Transverse colon (tissue), 4 donors: ENCODE measurements around the gene BDKRB2. TPM values are rescaled to one million over a fixed set of nuclear protein-coding genes. Genes with fewer than 3 reads are reported as not detected.
A peak's percentile ranks its signal among the peaks of the same experiment; 100 is the strongest.

ENCODE experiments used
- DNase-seq: peaks from one replicate; pipeline ENCODE4 v3.0.0-alpha.2; 2019
- H3K27ac ChIP-seq, 4 donors: fragments of 200-600 bp; sonication (generic); 2 replicates each; pipeline ENCODE4 v1.5.1; 2016 to 2018; ENCODE audit warnings: inconsistent platforms in 4 of 4
- H3K27me3 ChIP-seq: fragments of 200-600 bp; sonication (generic); 2 replicates; pipeline ENCODE4 v1.5.1; 2017; ENCODE audit warnings: inconsistent platforms
- H3K36me3 ChIP-seq, 4 donors: fragments of 200-600 bp; sonication (generic); 2 replicates each; pipeline ENCODE4 v1.5.1; 2017 to 2019; ENCODE audit warnings: inconsistent platforms in 4 of 4
- H3K4me1 ChIP-seq, 4 donors: fragments of 200-600 bp; sonication (generic); 2 replicates each; pipeline ENCODE4 v1.5.1; 2017 to 2020; ENCODE audit warnings: inconsistent platforms in 4 of 4
- H3K4me3 ChIP-seq, 4 donors: fragments of 200-600 bp; sonication (generic); 1 replicate in 1 of 4; 2 replicates in 3 of 4; pipeline versions ENCODE4 v1.5.1 to v1.6.1; 2017 to 2019; ENCODE audit warnings: inconsistent platforms in 4 of 4
- H3K9me3 ChIP-seq, 2 donors: fragments of 200-600 bp; sonication (generic); 2 replicates each; pipeline ENCODE4 v1.5.1; 2017 to 2019; ENCODE audit warnings: inconsistent platforms in 2 of 2
- EP300 ChIP-seq: sonication (generic); formaldehyde crosslinking; IDR thresholded peaks from one replicate; pipeline ENCODE4 v1.6.1; 2017; ENCODE audit warnings: antibody characterized with exemption, low read depth
- POLR2A ChIP-seq: fragments of 450-650 bp; IDR thresholded peaks from one replicate; pipeline ENCODE4 v1.6.1; 2016; ENCODE audit warnings: antibody characterized with exemption, mild to moderate bottlenecking, moderate library complexity
- POLR2AphosphoS5 ChIP-seq, 3 donors: sonication (generic); formaldehyde crosslinking; IDR thresholded peaks; one replicate each; pipeline ENCODE4 v1.6.1; 2016; ENCODE audit warnings: antibody characterized with exemption in 3 of 3
- WGBS, 2 donors: methylation state at CpG; one replicate each; pipeline ENCODE4 v1.1.5; 2018; ENCODE audit warnings: low coverage in 1 of 2; 5-methylcytosine and 5-hydroxymethylcytosine counted together
- in situ Hi-C, 4 donors: fragments of 200-750 bp; cut with MboI; loops; one replicate each; pipeline versions ENCODE4 v1.15.0 to v1.15.1; 2017; ENCODE audit warnings: low sequenced_read_pairs in 3 of 4, low pct_ligation_motif_present in 1 of 4, low pct_unique_long_range_greater_than_20kb in 1 of 4
- intact Hi-C: fragments of 100-400 bp; cut with DNase I; formaldehyde crosslinking; loops from one replicate; pipeline ENCODE4 v1.15.1; 2023; ENCODE audit warnings: low total_unique reads
- total RNA-seq, 4 donors: library from RNA; depleted of rRNA; stranded (reverse); fragments of >200 nt; gene quantifications; one replicate each; pipeline ENCODE4 v1.1.0, GENCODE V29; 2016
- TF ChIP-seq, protein P1 (sequence below), 5 experiments: fragments of 200-600 bp in 3 of 5; fragments of 450-650 bp in 2 of 5; sonication (generic) in 3 of 5; IDR thresholded peaks; 1 replicate in 2 of 5; 2 replicates in 3 of 5; pipeline ENCODE4 v1.5.1; 2016 to 2017; ENCODE audit warnings: antibody characterized with exemption in 5 of 5, inconsistent platforms in 3 of 5, mild to moderate bottlenecking in 2 of 5, moderate library complexity in 1 of 5

BDKRB2 gene
- total RNA-seq, 4 donors from 2014 or later: 2.6 to 19.8 (median 17.4) TPM

DNA sequence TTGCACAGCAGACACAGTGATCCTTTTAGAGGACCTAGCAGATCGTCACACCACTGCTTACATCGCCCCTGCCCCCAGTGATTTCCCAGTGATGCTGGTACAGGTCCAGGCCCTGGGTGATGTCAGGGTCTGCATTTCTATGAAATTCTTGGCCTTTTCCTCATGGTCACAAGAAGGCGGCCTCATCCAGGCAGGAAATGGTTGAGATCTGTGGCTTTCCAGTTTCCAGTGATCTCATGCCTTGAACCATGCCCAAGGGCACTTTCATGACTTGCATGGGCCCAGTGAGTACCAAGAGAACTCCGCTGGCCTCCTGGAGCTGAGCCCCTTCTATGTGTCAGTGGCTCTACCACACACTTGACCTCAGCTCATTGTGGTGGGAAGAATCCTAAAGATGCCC lies 41.9 kb upstream of the BDKRB2 start:
- intact Hi-C loops (no loop called here), in situ Hi-C loops (no loop called here)
- H3K36me3 ChIP-seq: no peaks in the 10 kb centered on the region
- H3K9me3 ChIP-seq: no peaks in the 10 kb centered on the region
- DNase-seq: no peak
- TF ChIP-seq POLR2A (no peak), EP300 (no peak), POLR2AphosphoS5 (IDR thresholded peaks at IDR 0.05) (no peak)
- TF ChIP-seq, protein P1, sequence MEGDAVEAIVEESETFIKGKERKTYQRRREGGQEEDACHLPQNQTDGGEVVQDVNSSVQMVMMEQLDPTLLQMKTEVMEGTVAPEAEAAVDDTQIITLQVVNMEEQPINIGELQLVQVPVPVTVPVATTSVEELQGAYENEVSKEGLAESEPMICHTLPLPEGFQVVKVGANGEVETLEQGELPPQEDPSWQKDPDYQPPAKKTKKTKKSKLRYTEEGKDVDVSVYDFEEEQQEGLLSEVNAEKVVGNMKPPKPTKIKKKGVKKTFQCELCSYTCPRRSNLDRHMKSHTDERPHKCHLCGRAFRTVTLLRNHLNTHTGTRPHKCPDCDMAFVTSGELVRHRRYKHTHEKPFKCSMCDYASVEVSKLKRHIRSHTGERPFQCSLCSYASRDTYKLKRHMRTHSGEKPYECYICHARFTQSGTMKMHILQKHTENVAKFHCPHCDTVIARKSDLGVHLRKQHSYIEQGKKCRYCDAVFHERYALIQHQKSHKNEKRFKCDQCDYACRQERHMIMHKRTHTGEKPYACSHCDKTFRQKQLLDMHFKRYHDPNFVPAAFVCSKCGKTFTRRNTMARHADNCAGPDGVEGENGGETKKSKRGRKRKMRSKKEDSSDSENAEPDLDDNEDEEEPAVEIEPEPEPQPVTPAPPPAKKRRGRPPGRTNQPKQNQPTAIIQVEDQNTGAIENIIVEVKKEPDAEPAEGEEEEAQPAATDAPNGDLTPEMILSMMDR (IDR thresholded peaks at IDR 0.05): no peak
- H3K4me3 ChIP-seq: no peak overlapping the region
- H3K4me1 ChIP-seq: peaks cover 20 to 45% (median 26%) of the 10 kb centered on the region in 4 donors
- 87 to 93% methylated on average over 2 to 4 of the region's 4 CpGs for WGBS, 2 donors
- no peak overlapping the region for H3K27ac ChIP-seq
- H3K27me3 ChIP-seq: no peaks in the 10 kb centered on the region

DNA sequence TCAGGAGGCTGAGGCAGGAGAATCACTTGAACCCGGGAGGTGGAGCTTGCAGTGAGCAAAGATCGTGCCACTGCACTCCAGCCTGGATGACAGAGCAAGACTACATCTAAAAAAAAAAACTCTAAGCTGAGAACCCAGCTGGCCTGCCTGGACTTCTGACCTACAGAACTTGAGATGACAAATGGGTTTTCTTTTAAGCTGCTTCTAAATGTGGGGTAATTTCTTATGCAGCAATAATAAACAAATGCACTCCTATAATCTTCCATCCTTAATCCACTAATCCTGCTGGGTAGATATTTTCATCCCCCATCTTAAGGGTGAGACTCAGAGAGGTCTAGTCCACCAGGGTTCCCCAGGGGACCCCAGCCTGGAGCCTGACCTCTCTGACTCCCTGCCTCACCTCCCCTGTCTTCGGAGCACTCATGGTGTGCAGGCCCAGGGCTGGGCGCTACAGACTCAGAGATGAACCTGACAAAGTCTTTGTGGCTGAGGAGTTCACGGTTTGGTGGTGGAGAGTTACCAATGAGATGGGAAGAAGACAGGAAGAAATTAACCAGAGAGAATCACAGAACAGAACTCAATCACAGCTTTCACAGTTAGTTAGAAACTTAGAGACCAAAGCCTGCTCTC lies 39.7 kb upstream of the BDKRB2 start:
- Histone ChIP-seq H3K27ac (peak overlapping the region in 1 of 4 donors; percentile 41), H3K27me3 (no peaks in the 10 kb centered on the region), H3K4me3 (no peak overlapping the region), H3K36me3 (no peaks in the 10 kb centered on the region), H3K9me3 (no peaks in the 10 kb centered on the region), H3K4me1 (peaks cover 18 to 53% (median 21%) of the 10 kb centered on the region in 4 donors)
- 81 to 87% methylated on average over 4 to 5 of the region's 5 CpGs for WGBS, 2 donors
- TF ChIP-seq POLR2A (no peak), POLR2AphosphoS5 (IDR thresholded peaks at IDR 0.05) (no peak), EP300 (no peak)
- TF ChIP-seq, protein P1 (IDR thresholded peaks at IDR 0.05): no peak
- in situ Hi-C loops: no loop called here
- DNase-seq: no peak
- intact Hi-C loops: no loop called here

DNA sequence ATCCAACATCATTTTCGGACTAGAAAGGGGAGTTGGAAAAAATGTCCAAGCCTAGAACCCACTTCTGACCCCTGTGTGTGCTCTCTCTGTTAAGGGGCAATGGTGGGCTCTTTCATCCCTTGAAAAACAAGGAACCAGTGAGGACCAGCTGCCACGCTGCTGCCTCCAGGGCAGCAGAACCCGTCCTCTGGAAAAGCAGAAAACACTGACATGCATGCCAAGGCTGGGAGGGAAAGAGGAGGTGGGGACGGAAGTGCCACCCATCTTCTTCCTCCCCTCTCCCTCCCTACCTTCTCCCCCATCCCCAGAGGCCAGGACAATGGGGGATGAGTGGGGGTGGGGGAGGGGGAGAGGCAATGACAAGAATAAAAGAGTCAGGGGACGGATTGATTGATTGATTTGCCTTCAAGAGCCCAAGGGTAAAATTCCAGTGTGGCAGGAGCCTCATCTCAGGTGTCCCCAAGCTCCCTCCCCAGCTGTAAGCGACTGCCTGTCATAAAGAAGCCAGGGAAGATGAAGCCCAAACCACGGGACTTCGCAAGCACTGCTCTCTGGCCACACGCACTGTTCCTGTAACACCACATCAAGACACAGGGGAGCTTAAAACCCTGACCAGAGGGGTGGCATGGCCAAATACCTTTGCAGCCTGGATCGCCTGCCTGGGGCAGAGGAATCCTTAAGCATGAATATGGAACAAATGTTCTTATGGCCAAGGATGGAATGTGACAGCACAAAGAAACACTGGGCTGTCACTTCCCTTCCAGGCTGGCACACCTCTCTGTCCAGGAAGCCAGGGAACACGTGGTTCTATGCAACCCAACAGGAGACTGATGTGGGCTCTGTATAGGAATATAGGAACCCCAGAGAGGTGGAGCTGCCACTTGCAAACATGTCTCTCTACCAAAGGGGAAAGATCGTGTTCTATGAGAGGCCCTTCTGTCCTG lies 38.9 kb upstream of the BDKRB2 start:
- Histone ChIP-seq H3K4me1 (peaks cover 11 to 45% (median 15%) of the 10 kb centered on the region in 4 donors), H3K4me3 (no peak overlapping the region), H3K27me3 (no peaks in the 10 kb centered on the region), H3K27ac (peak overlapping the region in 3 of 4 donors; percentile 64 to 74 (median 65)), H3K9me3 (no peaks in the 10 kb centered on the region), H3K36me3 (no peaks in the 10 kb centered on the region)
- intact Hi-C loops: no loop called here
- DNase-seq: peak; percentile 26
- 50 to 64% methylated on average over 2 to 12 of the region's 12 CpGs for WGBS, 2 donors
- TF ChIP-seq POLR2A: no peak
- no peak for TF ChIP-seq EP300
- no peak for TF ChIP-seq POLR2AphosphoS5 (IDR thresholded peaks at IDR 0.05)
- TF ChIP-seq, protein P1 (IDR thresholded peaks at IDR 0.05): no peak
- in situ Hi-C loops: no loop called here

DNA sequence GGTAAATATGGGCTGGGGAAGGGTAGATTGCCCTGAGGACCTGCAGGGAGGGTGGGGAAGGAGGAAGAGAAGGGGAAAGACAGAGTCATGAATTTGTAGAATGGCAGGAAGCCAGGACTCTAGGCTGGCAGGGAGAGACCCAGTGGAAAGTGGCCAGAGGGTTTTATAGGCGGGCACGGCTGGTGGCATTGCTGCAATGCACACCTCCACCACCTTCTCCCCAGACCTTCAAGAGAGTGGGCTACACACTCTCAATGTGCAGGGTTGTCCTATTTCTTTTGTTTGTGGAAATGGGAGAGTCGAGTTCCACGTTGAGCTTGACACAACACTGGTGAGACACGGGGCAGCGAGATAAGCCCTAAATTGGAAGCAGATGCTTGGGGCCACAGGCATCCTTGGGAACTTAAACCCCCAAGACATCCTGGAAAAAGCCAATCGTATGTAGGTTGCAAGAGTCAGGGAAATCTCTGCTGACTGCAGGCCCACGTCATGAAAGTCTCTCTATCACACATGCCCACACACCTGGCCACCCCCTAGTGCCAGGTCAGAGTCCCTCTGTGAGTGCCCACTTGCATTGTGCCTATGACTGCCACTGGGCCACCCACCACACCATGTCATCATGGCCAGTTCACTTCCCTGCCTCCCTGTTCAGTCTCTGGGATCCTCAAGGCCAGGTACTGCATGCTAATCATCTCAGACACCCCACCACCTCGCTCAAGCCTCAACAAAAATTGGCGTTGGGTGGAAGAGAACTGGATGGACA lies 38.0 kb upstream of the BDKRB2 start:
- Histone ChIP-seq H3K4me3 (no peak overlapping the region), H3K27me3 (no peaks in the 10 kb centered on the region), H3K4me1 (peaks cover 8 to 37% (median 15%) of the 10 kb centered on the region in 4 donors), H3K27ac (peak overlapping the region in 3 of 4 donors; percentile 64 to 74 (median 65)), H3K9me3 (no peaks in the 10 kb centered on the region), H3K36me3 (no peaks in the 10 kb centered on the region)
- TF ChIP-seq POLR2AphosphoS5 (IDR thresholded peaks at IDR 0.05): no peak
- no peak for DNase-seq
- intact Hi-C loops: no loop called here
- in situ Hi-C loops: no loop called here
- 88% methylated on average over 10 of the region's 10 CpGs; no CpG with 5 or more reads in 1 of the 2 donors for WGBS, 2 donors
